H1 (cell line): ENCODE measurements around the gene CA10. TPM values are rescaled to one million over a fixed set of nuclear protein-coding genes. Genes with fewer than 3 reads are reported as not detected.

Experiments used
- FOSL1 ChIP-seq: IDR thresholded peaks from 2 replicates; pipeline ENCODE4 v1.6.1; 2011; ENCODE audit warnings: mild to moderate bottlenecking, low read depth, low read length, moderate library complexity; ENCODE audit not compliant: insufficient read depth
- NRF1 ChIP-seq: IDR thresholded peaks from 2 replicates; pipeline ENCODE4 v1.6.1; 2011; ENCODE audit warnings: mild to moderate bottlenecking, low read depth, low read length, improper control_type of control experiment
- RAD21 ChIP-seq, 2 experiments: IDR thresholded peaks in 1 of 2; conservative IDR thresholded peaks in 1 of 2; 2 replicates each; pipeline ENCODE4 v1.6.1; 2011; ENCODE audit warnings: low read depth in 2 of 2, low read length in 2 of 2, improper control_type of control experiment in 1 of 2, inconsistent platforms in 1 of 2, mild to moderate bottlenecking in 1 of 2, moderate library complexity in 1 of 2
- RNF2 ChIP-seq: fragments of 200-900, 300-1000 bp; sonication (generic); IDR thresholded peaks from 2 replicates; pipeline ENCODE4 v1.7.1; 2016; ENCODE audit warnings: borderline replicate concordance, low read depth, mild to moderate bottlenecking, antibody characterized with exemption, low read length; ENCODE audit not compliant: poor library complexity, severe bottlenecking; ENCODE audit errors: missing control alignments
- SIX5 ChIP-seq: IDR thresholded peaks from 2 replicates; pipeline ENCODE4 v1.6.1; 2011; ENCODE audit warnings: mild to moderate bottlenecking, low read depth, low read length
- polyA plus RNA-seq, 7 experiments: library from polyadenylated mRNA; depleted of rRNA in 3 of 7; stranded (reverse) in 5 of 7; unstranded in 2 of 7; fragments of >200 nt in 5 of 7; fragments of 200-250 nt in 2 of 7; gene quantifications; 1 replicate in 5 of 7; 2 replicates in 1 of 7; 4 replicates in 1 of 7; pipeline versions ENCODE4 v1.2.1 to v1.2.3, GENCODE V29; 2011 to 2013; ENCODE audit warnings: missing spikeins in 2 of 7, mixed read lengths in 2 of 7
- total RNA-seq: library from RNA; stranded (reverse); fragmentation: NEBNext Ultra II Directional; extraction: Animal tissue kit (Norgen Biotek cat#: 25700); gene quantifications from 2 replicates; pipeline ENCODE4 v1.2.1, GENCODE V29; 2021

CA10 gene
- total and polyA plus RNA-seq, 2 of the 8 experiments (the other 6 are each of a cell fraction or from before 2014, with no cell fraction given), result 0.60 to 0.63 TPM

DNA sequence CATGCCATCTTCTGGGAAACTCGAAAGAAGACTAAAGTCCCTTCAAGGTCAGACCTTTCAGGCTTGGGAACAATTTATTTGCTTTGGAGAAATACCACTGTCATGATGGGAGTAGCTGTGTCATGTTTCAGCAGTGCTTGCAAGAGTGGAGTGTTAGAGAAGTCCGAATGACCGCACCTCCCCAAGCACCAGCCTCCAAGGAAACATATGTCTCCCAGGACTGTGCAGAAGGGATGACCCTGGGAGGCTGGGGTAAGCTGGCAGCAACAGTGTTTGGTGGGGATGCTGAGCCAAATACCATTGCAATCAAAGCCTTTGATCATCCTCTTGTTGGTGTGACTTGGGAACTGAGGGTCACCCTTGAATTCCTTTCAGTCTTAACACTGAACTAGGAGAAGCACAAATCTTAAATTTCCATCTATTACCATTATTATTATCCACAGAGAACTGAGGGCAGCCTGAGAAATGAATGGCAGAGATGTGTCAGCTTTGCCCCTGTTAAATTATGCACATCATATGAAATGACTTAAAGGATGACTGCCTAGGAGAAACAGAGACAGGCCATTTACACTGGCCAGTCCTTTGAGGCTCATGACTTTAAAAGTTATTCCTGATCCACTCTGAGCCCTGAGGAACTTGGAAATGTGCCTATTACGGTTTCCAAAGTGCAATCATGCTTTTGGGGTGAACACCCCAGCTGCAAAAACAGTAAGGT is 244.9 kb downstream of the CA10 start (continued):
- TF ChIP-seq FOSL1, result no peak
- no peak for TF ChIP-seq SIX5
- TF ChIP-seq NRF1, result no peak
- no peak for TF ChIP-seq RAD21 (IDR thresholded peaks at IDR 0.05 in 1 of 2, conservative IDR thresholded peaks at IDR 0.05 in 1 of 2; ENCODE audit: low read depth in 2 of 2, low read length in 2 of 2)
- no peak for TF ChIP-seq RNF2
- TF ChIP-seq, all 59 proteins: peak for 0
